IMR-90 (cell line): ENCODE measurements around the gene NME7. TPM values are rescaled to one million over a fixed set of nuclear protein-coding genes. Genes with fewer than 3 reads are reported as not detected.

Source experiments
- ATAC-seq: fragments of 200-7000 bp; cut with Tn5 transposase; 2 replicates; pipeline ENCODE4 v1.9.1; 2020; ENCODE audit warnings: low read depth, mild to moderate bottlenecking, moderate library complexity
- BruUV-seq: library from RNA; stranded (reverse); fragments of 400-500 nt; replicated peaks from 2 replicates; lab custom pipeline; 2021; lab: Mats Ljungman, UMichigan
- CTCF ChIA-PET: fragments of 300-600 bp; formaldehyde crosslinking; extraction: SDS; loops from one replicate; lab custom pipeline; 2021; ENCODE audit warnings: antibody characterized with exemption; lab: Yijun Ruan, JAX
- POLR2A ChIA-PET: fragments of 300-600 bp; sonication (Branson Sonifier 250); formaldehyde crosslinking; loops from one replicate; lab custom pipeline; 2022; ENCODE audit warnings: antibody characterized with exemption; ENCODE audit not compliant: unreplicated experiment; lab: Charles Lee
- DNase-seq: peaks from one replicate; pipeline ENCODE4 v3.0.0; 2013
- H2AFZ ChIP-seq: replicated peaks from 2 replicates; pipeline ENCODE3; 2013; ENCODE audit warnings: low read length, mild to moderate bottlenecking; ENCODE audit not compliant: poor library complexity
- H2AK5ac ChIP-seq: 2 replicates; pipeline ENCODE4 v1.6.1; 2013; ENCODE audit warnings: low read depth, low read length, inconsistent platforms
- H2AK9ac ChIP-seq: replicated peaks from 2 replicates; pipeline ENCODE3; 2013; ENCODE audit warnings: mild to moderate bottlenecking, low read depth, low read length, moderate library complexity; ENCODE audit not compliant: poor library complexity
- H2BK120ac ChIP-seq: 2 replicates; pipeline ENCODE4 v1.6.1; 2013; ENCODE audit warnings: low read depth, low read length, inconsistent platforms
- H2BK15ac ChIP-seq: 3 replicates; pipeline ENCODE4 v1.6.1; 2013; ENCODE audit warnings: low read depth, low read length, inconsistent platforms
- H2BK20ac ChIP-seq: 2 replicates; pipeline ENCODE4 v1.6.1; 2013; ENCODE audit warnings: low read depth, mild to moderate bottlenecking, inconsistent platforms, low read length, moderate library complexity
- H2BK5ac ChIP-seq: 2 replicates; pipeline ENCODE4 v1.6.1; 2013; ENCODE audit warnings: mild to moderate bottlenecking, low read depth, low read length, inconsistent platforms; ENCODE audit not compliant: poor library complexity, severe bottlenecking
- H3K14ac ChIP-seq: replicated peaks from 2 replicates; pipeline ENCODE4 v1.6.1; 2013; ENCODE audit warnings: low read depth, low read length, inconsistent platforms
- H3K18ac ChIP-seq: 2 replicates; pipeline ENCODE4 v1.6.1; 2013; ENCODE audit warnings: low read depth, low read length, control low read depth
- H3K23ac ChIP-seq: 2 replicates; pipeline ENCODE4 v1.6.1; 2013; ENCODE audit warnings: low read depth, low read length, inconsistent platforms
- H3K27ac ChIP-seq: 2 replicates; pipeline ENCODE4 v1.5.1; 2013; ENCODE audit warnings: mild to moderate bottlenecking, control low read depth, low read length; ENCODE audit not compliant: insufficient read depth
- H3K27me3 ChIP-seq: 2 replicates; pipeline ENCODE4 v1.6.1; 2013; ENCODE audit warnings: low read length; ENCODE audit not compliant: control insufficient read depth, insufficient read depth
- H3K36me3 ChIP-seq: 2 replicates; pipeline ENCODE4 v1.6.1; 2013; ENCODE audit warnings: low read length, mixed read lengths; ENCODE audit not compliant: control insufficient read depth, insufficient read depth
- H3K4ac ChIP-seq: 2 replicates; pipeline ENCODE4 v1.6.1; 2013; ENCODE audit warnings: low read depth, low read length, inconsistent platforms
- H3K4me1 ChIP-seq: 2 replicates; pipeline ENCODE4 v1.6.1; 2013; ENCODE audit warnings: low read length, mixed read lengths; ENCODE audit not compliant: control insufficient read depth, insufficient read depth
- H3K4me2 ChIP-seq: 2 replicates; pipeline ENCODE4 v1.6.1; 2013; ENCODE audit warnings: low read depth, mild to moderate bottlenecking, control low read depth, low read length, moderate library complexity
- H3K4me3 ChIP-seq: 2 replicates; pipeline ENCODE4 v1.5.1; 2013; ENCODE audit warnings: low read depth, mild to moderate bottlenecking, control low read depth, low read length, moderate library complexity; ENCODE audit not compliant: insufficient read depth
- H3K56ac ChIP-seq: 2 replicates; pipeline ENCODE4 v1.6.1; 2013; ENCODE audit warnings: low read length, inconsistent platforms; ENCODE audit not compliant: insufficient read depth; ENCODE audit errors: extremely low read depth
- H3K79me1 ChIP-seq, 2 experiments: 2 replicates each; pipeline ENCODE4 v1.6.1; 2013; ENCODE audit warnings: low read length in 2 of 2, inconsistent platforms in 1 of 2, low read depth in 1 of 2
- H3K9ac ChIP-seq: 2 replicates; pipeline ENCODE4 v1.6.1; 2013; ENCODE audit warnings: low read depth, low read length, control low read depth
- H3K9me1 ChIP-seq: 2 replicates; pipeline ENCODE4 v1.6.1; 2013; ENCODE audit warnings: low read length, inconsistent platforms; ENCODE audit not compliant: insufficient read depth
- H3K9me3 ChIP-seq: 2 replicates; pipeline ENCODE4 v1.6.1; 2013; ENCODE audit warnings: low read length; ENCODE audit not compliant: control insufficient read depth, insufficient read depth
- H4K20me1 ChIP-seq: 2 replicates; pipeline ENCODE4 v1.6.1; 2013; ENCODE audit warnings: low read length, inconsistent platforms; ENCODE audit not compliant: insufficient read depth
- H4K5ac ChIP-seq: 2 replicates; pipeline ENCODE4 v1.6.1; 2013; ENCODE audit warnings: mild to moderate bottlenecking, low read depth, low read length, control low read depth
- H4K8ac ChIP-seq, 2 experiments: 2 replicates each; pipeline ENCODE4 v1.6.1; 2013; ENCODE audit warnings: low read depth in 2 of 2, low read length in 2 of 2, control low read depth in 1 of 2, inconsistent platforms in 1 of 2
- H4K91ac ChIP-seq: 2 replicates; pipeline ENCODE4 v1.6.1; 2013; ENCODE audit warnings: low read depth, low read length, inconsistent platforms; ENCODE audit not compliant: insufficient read depth
- BHLHE40 ChIP-seq: fragments of 150-350 bp; IDR thresholded peaks from 2 replicates; pipeline ENCODE4 v1.6.1; 2016; ENCODE audit warnings: mild to moderate bottlenecking, low read depth, low read length
- CEBPB ChIP-seq: IDR thresholded peaks from 2 replicates; pipeline ENCODE4 v1.6.1; 2012; ENCODE audit warnings: low read depth, low read length, improper control_type of control experiment
- FOS ChIP-seq: fragments of 150-350 bp; IDR thresholded peaks from 2 replicates; pipeline ENCODE4 v1.6.1; 2016; ENCODE audit warnings: low read depth, low read length
- MAFK ChIP-seq: IDR thresholded peaks from 2 replicates; pipeline ENCODE4 v1.6.1; 2012; ENCODE audit warnings: low read depth, low read length, improper control_type of control experiment
- MAZ ChIP-seq: IDR thresholded peaks from 2 replicates; pipeline ENCODE4 v1.6.1; 2012; ENCODE audit warnings: low read depth, mild to moderate bottlenecking, low read length, improper control_type of control experiment, moderate library complexity, borderline replicate concordance
- MXI1 ChIP-seq: IDR thresholded peaks from 2 replicates; pipeline ENCODE4 v1.6.1; 2012; ENCODE audit warnings: low read depth, mild to moderate bottlenecking, low read length, moderate library complexity, borderline replicate concordance
- NFE2L2 ChIP-seq: fragments of 150-350 bp; IDR thresholded peaks from 2 replicates; pipeline ENCODE4 v1.6.1; 2016; ENCODE audit warnings: low read depth, mild to moderate bottlenecking, low read length
- POLR2A ChIP-seq: IDR thresholded peaks from 2 replicates; pipeline ENCODE4 v1.6.1; 2012; ENCODE audit warnings: mild to moderate bottlenecking, low read depth, low read length
- RAD21 ChIP-seq: IDR thresholded peaks from 2 replicates; pipeline ENCODE4 v1.6.1; 2012; ENCODE audit warnings: low read length, improper control_type of control experiment
- RCOR1 ChIP-seq: IDR thresholded peaks from 2 replicates; pipeline ENCODE4 v1.6.1; 2012; ENCODE audit warnings: mild to moderate bottlenecking, low read length, improper control_type of control experiment; ENCODE audit not compliant: insufficient replicate concordance
- RFX5 ChIP-seq: IDR thresholded peaks from 2 replicates; pipeline ENCODE4 v1.8.0; 2012; ENCODE audit warnings: low read depth, mild to moderate bottlenecking, low read length, moderate library complexity
- WGBS, 2 experiments: methylation state at CpG; one replicate each; pipeline versions ENCODE4 v1.1.5 to v1.1.7; 2013; ENCODE audit warnings: missing lambda C conversion rate in 2 of 2; ENCODE audit not compliant: insufficient read length in 1 of 2; ENCODE audit errors: extremely low coverage in 2 of 2; 5-methylcytosine and 5-hydroxymethylcytosine counted together
- dilution Hi-C: fragments of 300-500 bp; cut with HindIII; formaldehyde crosslinking; loops from one replicate; pipeline ENCODE4 v1.14.3; 2018; ENCODE audit warnings: low sequenced_read_pairs; ENCODE audit not compliant: unreplicated experiment
- in situ Hi-C: fragments of 300-500 bp; cut with MboI; formaldehyde crosslinking; loops from 3 replicates; pipeline ENCODE4 v1.14.3; 2019; ENCODE audit warnings: low sequenced_read_pairs, inconsistent platforms, mixed read lengths
- intact Hi-C: fragments of 100-400 bp; cut with micrococcal nuclease; formaldehyde crosslinking; loops from 2 replicates; pipeline ENCODE4 v1.10.0; 2022
- polyA plus RNA-seq, 3 experiments: library from polyadenylated mRNA; depleted of rRNA; stranded (reverse); fragments of >200 nt; gene quantifications; 2 replicates each; pipeline ENCODE4 v1.2.3, GENCODE V29; 2012; ENCODE audit warnings: low replicate concordance in 1 of 3
- total RNA-seq: library from RNA; depleted of rRNA; stranded (reverse); fragments of >200 nt; gene quantifications from 2 replicates; pipeline ENCODE4 v1.2.3, GENCODE V29; 2012
- TF ChIP-seq, protein P1 (sequence below): fragments of 150-350 bp; IDR thresholded peaks from 2 replicates; pipeline ENCODE4 v1.6.1; 2016; ENCODE audit warnings: low read depth, mild to moderate bottlenecking, low read length, moderate library complexity, borderline replicate concordance

NME7 gene
- total and polyA plus RNA-seq, 2 of the 4 experiments (the other 2 are of a cell fraction): 18.3 to 22.4 TPM

GRCh38 chr1:169312084-169312954, 55.3 kb downstream of the NME7 start (continued):
- TF ChIP-seq FOS (peak; percentile 82), MAFK (peak; percentile 80), RFX5 (no peak)

GRCh38 chr1:169309178-169310166, 58.1 kb downstream of the NME7 start:
- Histone ChIP-seq H4K91ac (no peak overlapping the region), H2AK9ac (no peak overlapping the region), H3K4ac (no peak overlapping the region), H3K4me3 (no peak overlapping the region), H3K9ac (no peak overlapping the region), H2BK120ac (no peak overlapping the region), H3K9me3 (no peaks in the 10 kb centered on the region), H2BK5ac (no peak overlapping the region), H3K18ac (no peak overlapping the region), H2BK20ac (no peak overlapping the region), H3K79me1 (0 out of 4 replicates have a peak, but pooled peaks cover 0 to 3% of the 10 kb centered on the region in 2 experiments), H4K8ac (no peak overlapping the region), H4K20me1 (no peaks in the 10 kb centered on the region), H3K27me3 (no peaks in the 10 kb centered on the region), H2AFZ (no peak overlapping the region), H3K4me1 (peaks cover 2% of the 10 kb centered on the region; the same call in 1 of the 2 replicates), H3K27ac (no peak overlapping the region), H3K14ac (no peak overlapping the region), H3K4me2 (no peak overlapping the region), H3K9me1 (no peaks in the 10 kb centered on the region), H3K23ac (no peak overlapping the region), H3K56ac (no peak overlapping the region), H2BK15ac (no peak overlapping the region), H3K36me3 (no peaks in the 10 kb centered on the region), H4K5ac (no peak overlapping the region), H2AK5ac (no peak overlapping the region)
- WGBS, 2 experiments: no CpG with 5 or more reads among the region's 7 CpGs
- ATAC-seq (no peak), DNase-seq (no peak)
- dilution Hi-C loops (no loop called here), intact Hi-C loops (no loop called here), in situ Hi-C loops (no loop called here)
- ChIA-PET POLR2A (no interaction called here), CTCF (no interaction called here)
- BruUV-seq: no TSS peak
- no peak for TF ChIP-seq MAZ
- no peak for TF ChIP-seq MAFK
- no peak for TF ChIP-seq MXI1
- no peak for TF ChIP-seq CEBPB
- no peak for TF ChIP-seq RAD21
- TF ChIP-seq NFE2L2: no peak
- no peak for TF ChIP-seq RCOR1
- TF ChIP-seq, protein P1, sequence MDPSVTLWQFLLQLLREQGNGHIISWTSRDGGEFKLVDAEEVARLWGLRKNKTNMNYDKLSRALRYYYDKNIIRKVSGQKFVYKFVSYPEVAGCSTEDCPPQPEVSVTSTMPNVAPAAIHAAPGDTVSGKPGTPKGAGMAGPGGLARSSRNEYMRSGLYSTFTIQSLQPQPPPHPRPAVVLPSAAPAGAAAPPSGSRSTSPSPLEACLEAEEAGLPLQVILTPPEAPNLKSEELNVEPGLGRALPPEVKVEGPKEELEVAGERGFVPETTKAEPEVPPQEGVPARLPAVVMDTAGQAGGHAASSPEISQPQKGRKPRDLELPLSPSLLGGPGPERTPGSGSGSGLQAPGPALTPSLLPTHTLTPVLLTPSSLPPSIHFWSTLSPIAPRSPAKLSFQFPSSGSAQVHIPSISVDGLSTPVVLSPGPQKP: no peak
- TF ChIP-seq BHLHE40: no peak
- no peak for TF ChIP-seq POLR2A
- TF ChIP-seq FOS: no peak
